ENCODE measurements around the gene CELA2A. TPM values are rescaled to one million over a fixed set of nuclear protein-coding genes. Genes with fewer than 3 reads are reported as not detected.

Gene CELA2A
- total RNA-seq, 2 donors from 2014 or later: not detected

- WGBS, 2 experiments (ENCODE audit: insufficient coverage in 1 of 2, insufficient read length in 1 of 2): 0 to 1% methylated on average over 18 to 99 of the region's 99 CpGs
- peaks cover 5% of the 10 kb centered on the region for H3K36me3 Mint-ChIP-seq (ENCODE audit: low read depth)
- TF ChIP-seq CTCF (conservative IDR thresholded peaks at IDR 0.05): no peak
- H3K27me3 Mint-ChIP-seq (ENCODE audit: insufficient read depth): peaks cover 6% of the 10 kb centered on the region
- no peaks in the 10 kb centered on the region for H3K27me3 ChIP-seq (ENCODE audit: control insufficient read depth, insufficient read depth, low read length, poor library complexity, severe bottlenecking)
- H3K4me1 Mint-ChIP-seq: peaks cover 58% of the 10 kb centered on the region
- peak within 1 kb of the TSS; percentile 76 for H3K4me3 Mint-ChIP-seq
- peak within 1 kb of the TSS; percentile 94 for H3K27ac Mint-ChIP-seq
- H3K9me3 ChIP-seq (ENCODE audit: control insufficient read depth, low read length): no peaks in the 10 kb centered on the region
- no peak within 1 kb of the TSS for H3K27ac ChIP-seq (ENCODE audit: low read depth, low read length)
- peaks cover 7% of the 10 kb centered on the region for H3K36me3 ChIP-seq (ENCODE audit: control insufficient read depth, insufficient read depth, low read length)
- H3K9ac ChIP-seq (ENCODE audit: extremely low read depth, low read length, poor library complexity, severe bottlenecking): peak within 1 kb of the TSS; percentile 81
- no peaks in the 10 kb centered on the region for H3K9me3 Mint-ChIP-seq
- DNase-seq: peak; percentile 90
- peak within 1 kb of the TSS; percentile 90 for H3K4me3 ChIP-seq (ENCODE audit: low read length)
- peaks cover 28% of the 10 kb centered on the region for H3K4me1 ChIP-seq (ENCODE audit: control insufficient read depth, insufficient read depth, low read length)
Measured at GRCh38 chr1:15409388-15410222, 46.9 kb upstream of the CELA2A start, which contains the start of gene EFHD2. TSS of gene EFHD2 (plus strand) at chr1:15409888. CDS start at chr1:15409972, 84 bp downstream.

- Histone ChIP-seq H3K4me1 (ENCODE audit: control insufficient read depth, insufficient read depth, low read length) (peaks cover 28% of the 10 kb centered on the region), H3K9me3 (ENCODE audit: control insufficient read depth, low read length) (no peaks in the 10 kb centered on the region), H3K9ac (ENCODE audit: extremely low read depth, low read length, poor library complexity, severe bottlenecking) (peak overlapping the region; percentile 81), H3K27ac (ENCODE audit: low read depth, low read length) (no peak overlapping the region), H3K4me3 (ENCODE audit: low read length) (peak overlapping the region; percentile 90), H3K36me3 (ENCODE audit: control insufficient read depth, insufficient read depth, low read length) (peaks cover 14% of the 10 kb centered on the region), H3K27me3 (ENCODE audit: control insufficient read depth, insufficient read depth, low read length, poor library complexity, severe bottlenecking) (no peaks in the 10 kb centered on the region)
- Mint-ChIP-seq H3K27ac (peak overlapping the region; percentile 52), H3K4me1 (peaks cover 58% of the 10 kb centered on the region), H3K27me3 (ENCODE audit: insufficient read depth) (peaks cover 6% of the 10 kb centered on the region), H3K9me3 (no peaks in the 10 kb centered on the region), H3K36me3 (ENCODE audit: low read depth) (peaks cover 13% of the 10 kb centered on the region), H3K4me3 (peak overlapping the region; percentile 76)
- TF ChIP-seq CTCF (conservative IDR thresholded peaks at IDR 0.05): no peak
- 4 to 6% methylated on average over 19 to 53 of the region's 53 CpGs for WGBS, 2 experiments (ENCODE audit: insufficient coverage in 1 of 2, insufficient read length in 1 of 2)
- peak; percentile 52 for DNase-seq
Measured at GRCh38 chr1:15410223-15410883, 46.2 kb upstream of the CELA2A start.

- WGBS, 2 experiments (ENCODE audit: insufficient coverage in 1 of 2, insufficient read length in 1 of 2): 60 to 81% methylated on average over 3 to 11 of the region's 11 CpGs
- H3K9me3 ChIP-seq (ENCODE audit: control insufficient read depth, low read length): no peaks in the 10 kb centered on the region
- H3K4me3 Mint-ChIP-seq: peak overlapping the region; percentile 76
- H3K9ac ChIP-seq (ENCODE audit: extremely low read depth, low read length, poor library complexity, severe bottlenecking): peak overlapping the region; percentile 81
- H3K27me3 ChIP-seq (ENCODE audit: control insufficient read depth, insufficient read depth, low read length, poor library complexity, severe bottlenecking): no peaks in the 10 kb centered on the region
- H3K36me3 ChIP-seq (ENCODE audit: control insufficient read depth, insufficient read depth, low read length): peaks cover 19% of the 10 kb centered on the region
- no peaks in the 10 kb centered on the region for H3K9me3 Mint-ChIP-seq
- peaks cover 28% of the 10 kb centered on the region for H3K4me1 ChIP-seq (ENCODE audit: control insufficient read depth, insufficient read depth, low read length)
- H3K27ac ChIP-seq (ENCODE audit: low read depth, low read length): no peak overlapping the region
- peak overlapping the region; percentile 52 for H3K27ac Mint-ChIP-seq
- no peak for TF ChIP-seq CTCF (conservative IDR thresholded peaks at IDR 0.05)
- peaks cover 6% of the 10 kb centered on the region for H3K27me3 Mint-ChIP-seq (ENCODE audit: insufficient read depth)
- DNase-seq: peak; percentile 49
- peak overlapping the region; percentile 90 for H3K4me3 ChIP-seq (ENCODE audit: low read length)
- H3K36me3 Mint-ChIP-seq (ENCODE audit: low read depth): peaks cover 16% of the 10 kb centered on the region
- peaks cover 56% of the 10 kb centered on the region for H3K4me1 Mint-ChIP-seq
Measured at GRCh38 chr1:15410884-15411245, 45.7 kb upstream of the CELA2A start.

Measured in endodermal cell (in vitro differentiated cells).